Loucy (cell line): ENCODE data around the gene GGT5.
"Not testable (repeated sequence)": the region's sequence is repeated elsewhere in the genome, so short reads cannot be mapped to it uniquely, and the experiment has no call there.

Experiments
- CTCF ChIP-seq: fragments of 200-600 bp; sonication (generic); conservative IDR thresholded peaks from 2 replicates; pipeline ENCODE4 v1.5.1; 2014; ENCODE audit warnings: mild to moderate bottlenecking, antibody characterized with exemption, low read length
- EZH2phosphoT487 ChIP-seq: fragments of 200-600 bp; IDR thresholded peaks from 2 replicates; pipeline ENCODE4 v1.6.1; 2018; ENCODE audit warnings: antibody characterized with exemption, mild to moderate bottlenecking, moderate library complexity, borderline replicate concordance

GRCh38 chr22:24259459-24259858, 14.6 kb upstream of the GGT5 start:
- TF ChIP-seq CTCF = peak; percentile 39
- TF ChIP-seq EZH2phosphoT487 = not testable (repeated sequence)
